ENCODE data around the gene ABCA1. TPM values are rescaled to one million over a fixed set of nuclear protein-coding genes. Genes with fewer than 3 reads are reported as not detected.
"Not testable (repeated sequence)": the region's sequence is repeated elsewhere in the genome, so short reads cannot be mapped to it uniquely, and the experiment has no call there.

ABCA1 gene
- total RNA-seq, 1 donor from 2014 or later, result 65.8 TPM

DNA sequence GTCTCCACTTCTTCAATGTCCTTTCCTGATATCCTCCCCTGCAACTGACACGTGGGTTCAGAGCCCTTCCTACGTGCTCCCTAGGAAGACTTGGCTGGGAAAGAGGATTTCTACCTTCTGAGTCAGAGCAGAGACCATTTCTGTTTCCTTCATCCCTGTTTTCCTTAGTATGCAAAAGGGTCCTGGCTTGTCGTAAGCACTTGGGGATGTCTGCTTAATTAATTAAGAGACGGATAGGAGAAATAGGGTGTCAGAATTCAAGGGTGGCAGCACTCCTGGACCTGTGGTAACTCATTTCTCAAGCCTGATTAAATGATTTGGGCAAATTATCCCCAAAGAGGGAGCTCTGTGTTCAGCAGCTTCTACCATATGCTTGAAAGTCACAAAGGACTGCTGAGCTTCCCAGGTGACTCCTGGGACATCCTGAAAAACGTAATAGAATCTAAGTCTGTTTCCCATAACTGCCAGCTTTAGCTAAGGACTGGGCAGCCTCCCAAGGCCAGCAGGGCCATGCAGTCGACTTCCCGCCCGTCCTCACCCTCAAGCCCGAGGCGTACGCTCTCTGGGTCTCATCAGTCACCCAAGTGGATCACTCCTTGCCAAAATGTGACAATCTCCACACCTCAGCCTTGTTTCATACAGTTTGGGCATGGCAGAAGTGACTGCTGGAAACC, 20.5 kb downstream of the ABCA1 start:
- DNase-seq (ENCODE audit: low spot score) (no peak), ATAC-seq (peak; percentile 51)
- intact Hi-C loops (cut with DNase I), result no loop called here

DNA sequence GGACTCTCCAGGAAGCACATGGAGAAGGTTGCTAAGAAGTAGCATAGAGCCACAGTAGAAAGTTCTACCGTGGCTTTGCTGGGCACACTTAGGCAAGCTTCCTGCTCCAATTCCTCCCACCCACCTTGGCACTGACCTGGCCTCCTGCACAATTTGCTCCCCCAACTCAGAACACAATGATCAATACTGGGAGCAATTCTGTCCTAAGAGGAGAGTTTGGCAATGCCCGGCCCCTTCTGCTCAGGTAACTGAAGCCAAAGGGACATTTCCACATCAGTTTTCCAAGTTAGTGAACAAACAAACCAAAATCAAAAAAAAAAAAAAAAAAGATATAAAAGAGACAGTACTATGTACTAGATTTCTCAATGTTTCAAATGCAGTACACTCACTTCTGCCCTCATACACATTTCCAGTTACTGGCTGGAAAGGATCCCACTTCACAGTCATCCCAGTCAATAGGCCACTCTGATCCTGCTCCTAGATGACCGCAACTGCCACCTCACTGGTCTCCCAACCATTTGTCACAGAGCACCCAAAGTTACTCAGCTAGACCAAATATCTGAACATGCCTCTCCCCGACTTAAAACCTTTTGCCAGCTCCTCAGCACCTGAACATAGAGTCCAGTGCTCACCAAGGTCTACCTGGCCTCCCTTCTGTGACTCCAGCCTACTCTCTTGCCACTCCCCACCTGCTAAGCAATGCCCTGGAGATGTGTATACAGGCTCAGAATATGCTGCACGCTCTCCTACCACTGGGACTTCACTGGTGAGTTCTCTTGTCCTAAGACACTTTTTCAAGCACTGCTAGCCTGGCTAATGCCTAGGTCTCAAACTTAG, 21.3 kb downstream of the ABCA1 start:
- intact Hi-C loops (cut with DNase I), result no loop called here
- ATAC-seq (peak; percentile 78), DNase-seq (ENCODE audit: low spot score) (no peak)

DNA sequence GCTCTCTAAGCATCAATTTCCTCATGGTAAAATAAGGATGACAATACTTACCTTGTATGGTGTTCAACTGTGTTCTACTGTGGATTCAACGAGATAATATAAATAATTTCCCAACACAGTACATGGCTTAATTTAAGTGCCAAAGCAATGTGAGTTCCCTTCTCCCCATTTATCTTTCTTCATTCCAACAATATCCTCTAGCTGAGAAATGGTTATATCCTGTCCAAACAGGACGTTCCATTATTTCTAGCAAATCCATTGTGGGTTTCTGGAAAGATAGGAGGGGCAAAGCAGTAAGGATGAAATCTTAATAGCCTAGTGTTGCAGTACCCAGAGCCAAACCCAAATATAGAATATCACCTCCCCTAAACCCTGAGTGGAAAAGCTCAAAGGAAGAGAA, 22.0 kb downstream of the ABCA1 start:
- no peak for ATAC-seq
- no peak for DNase-seq (ENCODE audit: low spot score)
- intact Hi-C loops (cut with DNase I), result no loop called here

DNA sequence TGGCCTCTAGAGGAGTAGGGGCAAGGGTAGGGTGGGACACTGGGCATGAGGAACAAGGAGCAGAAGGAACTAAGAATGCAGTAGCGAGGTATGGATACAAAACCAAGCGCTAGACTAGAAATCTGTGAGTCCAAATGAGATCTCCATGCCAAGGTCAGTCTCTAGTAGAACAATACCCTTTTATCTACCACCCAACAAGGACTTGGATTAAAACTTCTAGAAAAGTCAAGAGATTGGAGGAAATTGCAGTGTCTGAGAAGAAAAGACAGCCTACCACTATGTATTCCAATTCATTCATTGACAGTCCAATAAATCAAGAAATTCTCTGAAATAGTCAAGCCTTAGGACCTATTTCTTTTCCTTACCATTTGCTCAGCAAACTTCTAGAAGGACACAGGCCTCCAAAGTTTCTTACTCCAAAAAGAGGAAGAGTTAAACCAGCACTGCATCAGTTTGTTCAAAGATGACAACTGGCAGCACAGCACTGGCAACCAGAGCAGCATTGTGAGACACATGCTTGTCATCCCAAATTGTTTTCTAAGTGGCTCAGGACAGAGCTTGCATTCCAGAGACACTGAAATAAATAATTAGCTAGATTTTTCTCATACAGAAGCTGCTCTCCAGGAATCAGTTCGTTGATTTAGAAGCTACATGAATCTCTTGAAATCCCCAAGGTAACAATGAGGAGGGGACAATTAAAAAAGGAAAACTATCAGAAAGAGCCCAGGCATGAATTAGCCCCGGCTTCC, 22.6 kb downstream of the ABCA1 start:
- DNase-seq (ENCODE audit: low spot score) (no peak), ATAC-seq (no peak)
- intact Hi-C loops (cut with DNase I), result no loop called here

DNA sequence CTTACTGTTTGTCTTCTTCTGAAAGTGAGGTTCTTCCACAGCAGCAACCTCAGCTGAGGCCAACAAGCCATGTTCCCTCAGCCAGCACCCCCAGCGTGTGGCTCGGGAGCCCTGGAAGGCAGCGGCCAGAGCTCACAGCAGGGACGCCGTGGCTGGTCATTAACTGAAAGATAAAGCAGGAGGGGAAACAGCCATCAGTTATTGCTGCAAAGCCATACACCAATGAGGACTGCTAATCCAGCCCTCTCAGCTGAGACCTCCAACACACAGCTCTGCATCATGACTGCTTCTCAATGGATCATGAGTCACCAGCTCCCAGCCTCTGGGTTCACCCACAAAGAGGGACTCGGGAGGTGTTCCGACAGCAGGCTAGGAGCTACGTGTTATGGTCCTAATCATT, 24.3 kb downstream of the ABCA1 start:
- ATAC-seq, result no peak
- no peak for DNase-seq (ENCODE audit: low spot score)
- intact Hi-C loops (cut with DNase I), result no loop called here

DNA sequence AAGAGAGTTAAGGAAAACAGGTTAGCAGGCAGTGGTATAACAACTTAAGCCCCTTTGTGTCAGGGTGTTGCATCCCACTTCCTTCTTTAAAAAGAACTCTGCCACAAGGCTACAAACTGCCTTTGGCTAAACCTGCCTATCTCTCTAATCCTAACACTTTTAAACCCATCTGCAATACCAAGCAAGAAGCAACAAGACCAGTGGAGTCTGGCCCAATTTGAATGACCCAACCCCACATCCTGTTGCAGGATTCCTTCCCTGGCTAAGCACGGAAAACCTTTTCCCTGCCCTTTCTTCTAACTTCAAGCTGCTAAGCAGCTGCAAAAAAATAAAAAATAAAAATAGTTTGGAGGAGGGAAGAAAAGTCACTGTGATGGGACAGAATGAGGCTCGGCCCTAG, 27.1 kb downstream of the ABCA1 start:
- no peak for ATAC-seq
- intact Hi-C loops (cut with DNase I), result no loop called here

DNA sequence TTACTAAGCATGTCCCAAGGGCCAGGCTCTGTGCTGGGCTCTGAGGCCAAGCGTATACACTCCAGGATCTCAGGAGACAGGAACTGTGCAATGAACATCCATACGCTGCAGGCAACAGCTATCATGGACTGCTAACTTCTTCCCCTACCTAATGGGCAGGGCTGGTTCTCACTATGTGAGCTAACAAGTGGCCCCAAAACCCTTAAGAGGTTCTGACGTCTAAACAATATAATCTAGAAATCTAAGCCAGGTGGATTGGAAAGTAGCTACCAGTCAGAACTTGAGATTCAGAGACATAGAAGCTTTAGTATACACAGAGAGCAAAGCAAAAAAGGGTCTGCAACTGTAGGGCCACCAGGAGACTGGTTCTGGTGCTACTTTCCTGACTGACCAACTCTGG, 27.6 kb downstream of the ABCA1 start:
- DNase-seq (ENCODE audit: low spot score) (no peak), ATAC-seq (no peak)
- intact Hi-C loops (cut with DNase I), result no loop called here

More for the DNA sequence above, 27.1 kb downstream of the ABCA1 start:
- DNase-seq (ENCODE audit: low spot score), result no peak

DNA sequence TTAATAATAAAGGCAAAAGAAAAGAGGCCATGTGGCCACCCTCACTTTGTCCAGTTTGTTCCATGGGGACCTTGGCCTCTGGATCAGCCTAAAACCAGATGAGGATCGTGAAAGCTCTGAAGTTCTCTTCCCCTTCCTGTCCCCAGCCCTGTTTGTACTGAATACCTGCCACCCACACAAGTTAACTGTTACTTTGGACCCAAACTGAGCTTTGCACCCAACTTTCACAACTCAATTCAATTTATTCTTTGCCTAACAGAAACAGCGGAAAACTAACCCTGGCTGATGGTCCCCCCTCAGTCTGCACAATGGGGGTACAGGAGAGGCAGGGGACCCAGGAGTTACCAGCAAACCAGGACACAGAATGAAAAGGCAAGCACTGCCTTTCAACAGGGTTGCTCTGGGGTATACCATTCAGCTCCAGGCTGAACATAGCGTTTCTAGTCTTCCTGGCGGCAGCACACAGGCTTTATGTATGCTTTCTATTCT, 28.2 kb downstream of the ABCA1 start:
- ATAC-seq (no peak), DNase-seq (ENCODE audit: low spot score) (no peak)
- intact Hi-C loops (cut with DNase I), result no loop called here

DNA sequence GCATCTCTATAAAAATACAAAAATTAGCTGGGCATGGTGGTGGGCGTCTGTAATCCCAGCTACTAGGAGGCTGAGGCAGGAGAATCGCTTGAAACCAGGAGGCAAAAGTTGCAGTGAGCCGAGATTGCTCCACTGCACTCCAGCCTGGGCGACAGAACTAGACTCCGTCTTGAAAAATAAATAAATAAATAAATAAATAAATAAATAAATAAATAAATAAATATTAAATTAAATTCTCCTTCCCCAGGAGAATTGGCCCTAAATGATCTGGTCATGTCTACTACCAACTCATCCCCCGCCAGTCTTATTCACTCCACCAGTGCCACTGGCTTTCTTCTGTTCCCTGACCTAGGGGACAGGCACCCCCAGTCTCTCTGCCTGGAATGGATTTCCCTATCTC, 29.6 kb downstream of the ABCA1 start:
- ATAC-seq; DNase-seq (ENCODE audit: low spot score); intact Hi-C loops (cut with DNase I): not testable (repeated sequence)

DNA sequence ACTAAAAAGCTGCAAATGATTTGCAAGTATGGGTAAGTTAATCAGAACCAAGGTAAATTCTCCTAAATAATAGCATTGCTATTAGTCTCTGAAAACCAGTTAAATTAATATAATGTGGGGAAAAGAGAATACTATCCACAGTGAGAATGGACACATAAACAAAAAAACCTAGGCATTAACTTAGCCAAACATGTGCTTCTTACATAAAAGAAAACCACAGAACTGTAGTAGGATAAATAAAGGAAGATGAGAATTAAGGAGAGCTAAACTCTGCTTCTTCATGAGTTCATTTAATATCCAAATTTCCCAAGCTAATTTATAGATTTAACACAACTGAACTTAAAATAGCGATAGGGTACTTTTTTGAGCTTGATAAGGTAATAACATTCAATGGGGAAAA, 31.8 kb downstream of the ABCA1 start:
- intact Hi-C loops (cut with DNase I), result no loop called here
- ATAC-seq, result no peak
- DNase-seq (ENCODE audit: low spot score), result no peak

DNA sequence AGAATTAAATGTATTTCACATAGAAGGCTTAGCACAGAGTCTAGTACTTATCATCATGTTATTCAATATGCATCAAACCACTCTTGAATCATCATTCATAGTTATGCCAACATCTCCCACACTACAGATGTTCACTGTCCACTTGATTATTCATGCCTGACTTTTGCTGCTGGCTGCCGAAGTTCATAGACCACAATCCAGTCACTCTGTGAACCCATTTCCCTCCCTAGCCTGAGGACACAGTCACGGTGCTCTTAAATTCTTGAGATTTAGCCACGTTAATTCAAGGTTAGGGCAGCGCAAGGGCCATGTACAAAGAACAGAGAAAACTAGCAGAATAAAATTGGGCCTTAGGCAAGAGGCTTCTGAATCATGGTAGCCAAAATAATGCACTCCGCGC, 32.4 kb downstream of the ABCA1 start:
- ATAC-seq, result no peak
- intact Hi-C loops (cut with DNase I), result no loop called here
- DNase-seq (ENCODE audit: low spot score), result no peak

DNA sequence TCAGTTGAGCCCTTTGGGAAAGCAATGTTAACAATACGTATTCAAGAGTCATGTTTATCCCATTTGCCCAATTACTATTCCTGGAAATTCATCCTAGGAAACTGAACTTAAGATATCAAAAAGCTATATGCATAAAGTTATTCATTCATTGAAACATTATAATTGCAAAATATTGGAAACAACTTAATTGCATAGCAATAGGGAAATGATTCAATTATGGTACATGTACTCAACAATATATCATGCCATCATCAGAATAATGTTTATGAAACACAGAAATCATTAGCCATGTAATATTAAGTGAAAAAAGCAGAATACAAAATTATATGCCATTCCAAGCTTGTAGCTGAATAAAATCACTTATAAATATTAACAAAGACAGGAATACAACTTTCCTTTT, 35.3 kb downstream of the ABCA1 start:
- ATAC-seq, result no peak
- intact Hi-C loops (cut with DNase I), result no loop called here

DNA sequence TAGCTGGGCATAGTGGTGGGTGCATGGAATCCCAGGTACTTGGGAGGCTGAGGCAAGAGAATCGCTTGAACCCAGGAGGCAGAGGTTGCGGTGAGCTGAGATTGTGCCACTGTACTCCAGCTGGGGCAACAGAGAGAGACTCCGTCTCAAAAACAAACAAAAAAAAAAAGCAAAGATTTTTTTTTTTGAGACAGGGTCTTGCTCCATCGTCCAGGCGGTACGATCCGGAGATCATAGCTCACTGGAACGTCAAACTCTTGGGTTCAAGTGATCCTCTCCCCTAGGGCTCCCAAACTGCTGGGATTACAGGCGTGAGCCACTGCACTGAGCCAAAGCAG, 37.6 kb downstream of the ABCA1 start:
- intact Hi-C loops (cut with DNase I), result no loop called here
- DNase-seq (ENCODE audit: low spot score), result no peak
- no peak for ATAC-seq

More for the DNA sequence above, 35.3 kb downstream of the ABCA1 start:
- DNase-seq (ENCODE audit: low spot score), result no peak

DNA sequence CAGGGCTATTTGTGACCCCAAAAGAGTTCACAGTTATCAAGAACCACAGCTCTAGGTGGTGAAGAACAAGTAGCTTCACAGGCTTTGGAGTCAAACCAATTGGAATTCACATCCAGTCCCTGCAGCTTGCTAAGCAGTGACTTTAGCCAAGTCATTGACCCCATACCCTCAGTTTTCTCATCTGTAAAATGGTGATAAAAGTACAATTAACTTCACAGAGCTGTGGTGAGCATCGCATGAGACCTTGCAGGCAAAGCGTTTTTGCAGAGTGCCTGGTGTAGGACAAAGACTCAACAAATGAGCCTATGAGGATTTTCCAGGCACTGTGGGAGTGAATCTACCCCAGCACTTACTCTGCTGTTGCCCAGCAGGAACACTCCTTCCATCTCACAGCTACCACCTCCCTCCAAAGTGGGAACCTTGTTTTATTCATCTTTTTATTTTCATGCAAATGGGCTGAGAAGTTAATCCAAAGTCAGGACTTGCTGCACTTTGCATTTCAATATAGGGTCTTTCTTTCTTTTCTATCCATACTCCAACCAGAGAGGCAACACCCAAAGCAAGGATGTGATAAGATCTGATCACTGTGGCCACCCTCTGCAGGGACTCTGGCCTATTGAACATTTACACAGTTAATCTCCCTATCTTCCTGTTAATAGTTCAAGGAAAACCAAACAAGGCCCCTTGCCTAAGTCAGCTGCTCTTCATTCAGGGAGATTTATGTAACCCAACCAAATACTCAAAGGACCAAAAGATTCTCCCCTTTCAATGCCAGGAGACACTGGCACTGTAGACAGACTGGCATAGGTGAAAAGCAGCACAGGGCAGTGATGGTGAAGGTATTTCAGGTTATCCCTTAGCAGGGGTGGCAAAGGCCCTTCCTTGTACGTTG, 41.9 kb downstream of the ABCA1 start:
- DNase-seq (ENCODE audit: low spot score), result no peak
- ATAC-seq, result no peak
- intact Hi-C loops (cut with DNase I), result no loop called here

DNA sequence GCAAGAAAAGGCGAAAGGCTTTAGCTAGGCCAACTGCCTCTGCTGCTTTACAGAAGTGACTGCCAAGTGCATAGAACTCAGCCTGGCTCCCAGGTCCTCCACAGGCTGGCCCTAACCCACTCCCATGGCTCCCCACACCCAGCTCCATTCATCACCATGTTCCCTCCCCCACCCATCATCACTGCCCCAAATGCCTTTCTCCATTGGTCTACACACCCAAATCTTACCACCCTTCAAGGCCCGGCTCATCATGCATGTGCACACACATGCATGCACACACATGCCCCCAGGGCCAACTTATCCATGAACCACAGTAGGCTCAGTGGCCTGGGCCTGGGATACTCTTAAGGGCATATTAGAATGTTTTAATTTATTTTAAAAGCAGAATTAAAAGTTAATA, 44.8 kb downstream of the ABCA1 start:
- intact Hi-C loops (cut with DNase I), result no loop called here
- DNase-seq (ENCODE audit: low spot score) (no peak), ATAC-seq (no peak)

DNA sequence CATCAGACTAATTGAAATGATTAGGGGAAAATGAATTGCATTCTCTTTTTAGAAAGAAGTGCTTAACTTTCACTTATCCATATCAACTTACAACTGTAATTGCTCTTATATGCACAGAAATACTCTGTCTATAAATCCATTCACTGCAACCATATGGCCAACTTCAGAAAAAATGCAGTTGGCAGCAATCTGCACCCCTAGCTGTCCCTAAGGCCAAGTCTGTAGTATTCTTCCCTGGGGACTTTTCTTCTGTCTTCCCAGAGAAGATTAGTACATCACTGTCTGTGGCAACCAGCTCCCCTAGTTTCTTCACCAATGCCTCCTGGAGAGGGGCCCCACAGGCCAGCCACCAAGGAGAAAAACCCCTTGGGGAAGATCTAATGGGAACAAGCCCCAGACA, 45.4 kb downstream of the ABCA1 start:
- no peak for ATAC-seq
- intact Hi-C loops (cut with DNase I), result no loop called here
- no peak for DNase-seq (ENCODE audit: low spot score)

DNA sequence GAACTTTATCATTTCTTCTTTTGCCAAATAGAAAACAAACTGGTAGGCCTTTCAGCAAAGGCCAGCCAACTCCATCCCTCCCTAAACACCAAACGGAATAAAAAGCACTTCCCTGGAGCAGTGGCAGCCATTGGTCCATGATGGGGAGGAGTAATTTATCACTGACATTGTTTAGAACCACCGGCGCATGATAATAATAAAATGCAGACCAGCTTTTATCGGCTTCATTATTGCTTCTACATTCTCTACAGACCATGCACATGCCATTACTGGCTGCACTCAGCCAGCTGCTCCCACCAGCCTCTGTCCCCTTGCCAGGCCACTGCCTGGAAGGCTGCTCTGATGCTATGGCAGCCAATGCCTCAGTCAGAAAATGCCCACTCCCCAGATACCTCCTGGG, 45.9 kb downstream of the ABCA1 start:
- ATAC-seq, result no peak

DNA sequence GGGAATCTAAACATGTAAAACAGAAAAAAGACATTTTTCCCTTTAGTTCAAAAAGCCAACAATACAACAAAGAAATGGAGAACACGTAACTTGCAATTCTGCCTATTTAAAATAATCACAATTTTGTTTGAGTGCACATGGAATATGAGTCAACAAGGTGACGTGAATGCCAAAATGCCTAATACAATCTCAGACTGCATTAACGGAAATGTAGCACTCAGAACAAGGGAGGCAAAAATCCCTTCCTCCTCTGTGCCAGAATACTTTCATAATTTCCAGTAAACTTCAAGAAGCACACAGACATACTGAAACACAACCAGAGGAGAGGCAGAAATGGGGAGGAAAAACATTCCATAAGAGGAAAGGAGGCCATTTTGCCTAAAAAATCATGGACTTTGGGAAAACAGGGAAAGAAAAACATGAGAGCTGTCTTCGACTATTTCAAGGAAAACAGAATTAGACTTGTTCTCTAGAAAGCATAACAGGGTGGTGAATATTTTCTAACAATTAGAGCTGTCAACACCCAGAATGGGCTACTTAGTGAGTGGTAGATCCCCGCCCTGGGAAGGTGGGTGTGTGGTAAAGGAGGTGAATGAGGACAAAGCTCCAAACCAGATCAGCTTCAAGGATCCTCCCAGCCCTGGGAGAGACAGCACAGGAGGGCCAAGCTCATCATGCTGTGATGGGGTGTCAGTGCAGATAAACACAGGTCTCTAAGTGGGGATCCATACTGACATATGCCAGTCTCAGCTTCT, 48.2 kb downstream of the ABCA1 start:
- ATAC-seq (peak; percentile 51), DNase-seq (ENCODE audit: low spot score) (no peak)
- intact Hi-C loops (cut with DNase I), result no loop called here

More for the DNA sequence above, 45.9 kb downstream of the ABCA1 start:
- DNase-seq (ENCODE audit: low spot score), result no peak
- intact Hi-C loops (cut with DNase I), result no loop called here

Measured in sciatic nerve (tissue), 2 donors.